GM13976 (cell line): ENCODE data around the gene INSR.
A peak's percentile ranks its signal among the peaks of the same experiment; 100 is the strongest.

Experiments used
- DNase-seq: peaks from one replicate; pipeline ENCODE4 v3.0.0; 2012; ENCODE audit warnings: low spot score
- in situ Hi-C: fragments of 300-500 bp; cut with MboI; formaldehyde crosslinking; loops from one replicate; pipeline ENCODE4 v1.12.0; 2022; ENCODE audit warnings: low sequenced_read_pairs, mixed read lengths, inconsistent platforms; ENCODE audit not compliant: unreplicated experiment
- TF ChIP-seq, protein P1 (sequence below): IDR thresholded peaks from 2 replicates; pipeline ENCODE4 v1.5.1; 2012; ENCODE audit warnings: borderline replicate concordance, mild to moderate bottlenecking; ENCODE audit not compliant: insufficient read depth; ENCODE audit errors: extremely low read depth, missing control alignments, control extremely low read depth

Gene INSR

DNA sequence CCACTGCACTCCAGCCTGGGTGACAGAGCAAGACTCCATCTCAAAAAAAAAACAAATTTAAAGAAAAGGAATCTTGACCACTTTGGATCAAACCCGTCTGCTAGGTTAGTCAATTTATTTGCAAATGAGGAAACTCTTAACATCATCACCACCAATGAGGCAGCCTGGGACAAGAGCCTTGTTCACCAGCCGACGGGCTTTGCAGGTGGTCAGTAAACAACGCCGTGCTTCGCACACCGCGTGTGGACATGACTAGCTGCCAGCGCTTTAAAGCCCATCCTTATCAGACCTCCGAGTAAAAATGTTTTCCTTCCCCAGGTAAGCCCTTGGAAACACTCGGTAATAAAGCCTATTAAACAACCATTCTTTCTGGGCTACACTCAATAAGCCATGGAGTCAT, 41.9 kb downstream of the INSR start:
- TF ChIP-seq, protein P1, sequence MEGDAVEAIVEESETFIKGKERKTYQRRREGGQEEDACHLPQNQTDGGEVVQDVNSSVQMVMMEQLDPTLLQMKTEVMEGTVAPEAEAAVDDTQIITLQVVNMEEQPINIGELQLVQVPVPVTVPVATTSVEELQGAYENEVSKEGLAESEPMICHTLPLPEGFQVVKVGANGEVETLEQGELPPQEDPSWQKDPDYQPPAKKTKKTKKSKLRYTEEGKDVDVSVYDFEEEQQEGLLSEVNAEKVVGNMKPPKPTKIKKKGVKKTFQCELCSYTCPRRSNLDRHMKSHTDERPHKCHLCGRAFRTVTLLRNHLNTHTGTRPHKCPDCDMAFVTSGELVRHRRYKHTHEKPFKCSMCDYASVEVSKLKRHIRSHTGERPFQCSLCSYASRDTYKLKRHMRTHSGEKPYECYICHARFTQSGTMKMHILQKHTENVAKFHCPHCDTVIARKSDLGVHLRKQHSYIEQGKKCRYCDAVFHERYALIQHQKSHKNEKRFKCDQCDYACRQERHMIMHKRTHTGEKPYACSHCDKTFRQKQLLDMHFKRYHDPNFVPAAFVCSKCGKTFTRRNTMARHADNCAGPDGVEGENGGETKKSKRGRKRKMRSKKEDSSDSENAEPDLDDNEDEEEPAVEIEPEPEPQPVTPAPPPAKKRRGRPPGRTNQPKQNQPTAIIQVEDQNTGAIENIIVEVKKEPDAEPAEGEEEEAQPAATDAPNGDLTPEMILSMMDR: no peak
- in situ Hi-C loops: no loop called here
- DNase-seq: no peak

DNA sequence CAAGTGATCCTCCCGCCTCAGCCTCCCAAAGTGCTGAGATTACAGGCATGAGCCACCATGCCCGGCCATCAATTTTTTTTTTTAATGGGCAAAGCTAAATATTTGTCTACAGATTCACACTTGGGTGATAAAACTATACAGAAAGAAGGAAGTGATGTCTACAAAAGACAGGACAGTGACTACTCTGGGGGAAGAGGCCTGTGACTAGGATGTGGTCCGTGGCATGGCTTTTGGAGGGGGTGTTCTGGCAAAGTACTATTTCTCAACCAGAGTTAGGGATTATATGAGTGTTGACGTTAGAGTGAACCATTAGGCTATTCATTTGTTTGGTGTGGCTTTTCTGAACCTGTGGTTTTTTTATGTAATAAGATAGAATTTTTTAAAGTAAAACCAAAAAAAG, 42.7 kb downstream of the INSR start:
- TF ChIP-seq, protein P1: no peak
- in situ Hi-C loops: no loop called here
- peak; percentile 51 for DNase-seq

DNA sequence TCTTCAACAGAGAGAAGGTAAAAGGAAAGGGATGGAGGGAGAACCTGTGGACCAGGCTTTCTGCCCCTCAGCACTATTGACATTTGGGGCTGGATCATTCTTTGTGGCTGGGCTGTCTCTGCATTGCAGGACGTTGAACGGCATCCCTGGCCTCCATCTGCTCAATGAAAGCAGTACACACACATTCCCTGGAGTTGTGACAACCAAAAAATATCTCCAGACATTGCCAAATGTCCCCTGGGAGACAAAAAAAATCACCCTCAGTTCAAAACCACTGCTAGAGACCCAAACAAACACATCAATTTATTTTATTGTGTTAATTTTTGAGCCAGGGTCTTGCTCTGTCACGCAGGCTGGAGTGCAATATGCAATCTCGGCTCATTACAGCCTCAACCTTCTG, 43.3 kb downstream of the INSR start:
- in situ Hi-C loops: no loop called here
- DNase-seq: no peak
- TF ChIP-seq, protein P1: no peak

DNA sequence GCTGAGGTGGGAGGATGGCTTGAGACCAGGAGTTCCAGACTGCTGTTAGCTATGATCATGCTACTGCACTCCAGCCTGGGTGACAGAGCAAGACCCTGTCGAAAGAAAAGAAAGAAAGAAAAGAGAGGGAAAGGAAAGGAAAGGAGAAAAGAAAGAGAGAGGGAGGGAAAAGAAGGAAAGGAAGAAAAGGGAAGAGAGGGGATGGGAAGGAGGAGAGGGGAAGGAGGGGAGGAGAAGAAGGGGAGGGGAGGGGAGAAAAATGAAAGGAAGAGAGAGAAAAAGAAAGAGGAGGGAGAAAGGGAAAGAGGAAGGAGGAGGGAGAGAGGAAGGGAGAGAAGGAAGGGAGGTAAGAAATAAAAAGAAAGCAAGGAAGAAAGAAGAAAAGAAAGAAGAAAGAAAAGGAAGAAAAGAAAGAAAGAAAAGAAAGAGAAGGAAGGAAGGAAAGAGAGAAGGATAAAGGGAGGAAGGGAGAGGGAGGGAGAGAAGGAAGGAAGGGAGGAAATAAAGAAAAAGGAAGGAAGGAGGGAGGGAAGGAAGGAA, 44.1 kb downstream of the INSR start:
- no peak for DNase-seq
- TF ChIP-seq, protein P1: no peak
- in situ Hi-C loops: no loop called here

DNA sequence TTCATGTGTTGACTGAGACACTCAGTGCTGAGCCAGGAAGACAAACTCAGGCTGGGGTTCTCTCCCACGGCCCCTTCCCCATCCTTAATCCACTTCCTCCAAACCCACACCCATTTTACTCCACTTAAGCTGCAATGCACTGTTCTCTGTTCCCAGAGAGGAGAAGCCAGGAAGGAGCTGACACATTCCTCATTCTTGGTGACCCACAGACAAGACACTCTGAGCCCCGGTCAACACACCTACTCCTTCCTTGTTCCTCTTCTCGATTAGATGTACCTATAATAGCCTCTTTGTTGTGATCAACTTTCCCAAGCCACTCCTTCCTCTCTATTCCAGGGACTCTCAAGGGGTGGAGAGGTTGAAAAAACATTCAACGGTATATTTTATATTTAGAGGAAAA, 47.1 kb downstream of the INSR start:
- TF ChIP-seq, protein P1: no peak
- DNase-seq: no peak
- in situ Hi-C loops: no loop called here

DNA sequence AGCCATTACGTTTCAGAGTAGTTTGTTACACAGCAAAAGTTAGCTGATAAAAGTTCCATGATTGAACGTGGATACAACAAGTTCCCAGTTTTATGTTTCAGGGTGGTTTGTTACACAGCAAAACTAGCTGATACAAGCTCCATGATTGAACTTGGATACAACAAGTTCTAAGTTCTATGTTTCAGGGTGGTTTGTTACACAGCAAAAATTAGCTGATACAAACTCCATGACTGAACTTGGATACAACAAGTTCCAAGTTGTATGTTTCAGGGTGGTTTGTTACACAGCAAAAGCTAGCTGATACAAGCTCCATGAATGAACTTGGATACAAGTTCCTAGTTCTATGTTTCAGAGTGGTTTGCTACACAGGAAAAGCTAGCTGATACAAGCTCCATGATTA, 47.6 kb downstream of the INSR start:
- TF ChIP-seq, protein P1: no peak
- DNase-seq: no peak
- in situ Hi-C loops: no loop called here
